GM12875 (cell line): ENCODE measurements around the gene CNIH4.

Source experiments
- H3K4me3 ChIP-seq: one replicate; pipeline ENCODE4 v1.5.1; 2011; ENCODE audit warnings: low read depth, low read length, control low read depth
- CTCF ChIP-seq: IDR thresholded peaks from 2 replicates; pipeline ENCODE4 v1.5.1; 2011; ENCODE audit warnings: low read depth, mild to moderate bottlenecking, control low read depth, inconsistent platforms, low read length, moderate library complexity, borderline replicate concordance; ENCODE audit not compliant: insufficient read depth

The CNIH4 gene

GRCh38 chr1:224353975-224354925 lies 2.4 kb upstream of the CNIH4 start:
- no peak for TF ChIP-seq CTCF
- no peak overlapping the region for H3K4me3 ChIP-seq

GRCh38 chr1:224357626-224358124 lies 996 bp downstream of the CNIH4 start:
- TF ChIP-seq CTCF, result no peak
- H3K4me3 ChIP-seq, result peak overlapping the region; percentile 94

- TF ChIP-seq CTCF, result no peak
- no peak overlapping the region for H3K4me3 ChIP-seq
Measured at GRCh38 chr1:224358237-224358636, 1.6 kb downstream of the CNIH4 start.

GRCh38 chr1:224359207-224359606 lies 2.5 kb downstream of the CNIH4 start:
- no peak for TF ChIP-seq CTCF
- no peak overlapping the region for H3K4me3 ChIP-seq

- no peak overlapping the region for H3K4me3 ChIP-seq
- TF ChIP-seq CTCF, result no peak
Measured at GRCh38 chr1:224368409-224368808, 11.7 kb downstream of the CNIH4 start.

- H3K4me3 ChIP-seq, result no peak overlapping the region
Measured at GRCh38 chr1:224373008-224373590, 16.4 kb downstream of the CNIH4 start.

More at GRCh38 chr1:224373008-224373590, 16.4 kb downstream of the CNIH4 start:
- TF ChIP-seq CTCF, result no peak
